ENCODE results near the gene ZP1.
"Not testable (repeated sequence)": the region's sequence is repeated elsewhere in the genome, so short reads cannot be mapped to it uniquely, and the experiment has no call there.

- not testable (repeated sequence) for TF ChIP-seq ZBED1 (IDR thresholded peaks at IDR 0.05; ENCODE audit: borderline replicate concordance); IRF3 (IDR thresholded peaks at IDR 0.05); MXI1 (IDR thresholded peaks at IDR 0.05; ENCODE audit: low read depth, low read length); ZNF592 (IDR thresholded peaks at IDR 0.05); YY1 (IDR thresholded peaks at IDR 0.05; ENCODE audit: low read depth, low read length); MAX (IDR thresholded peaks at IDR 0.05; ENCODE audit: low read depth, low read length); CHD2 (IDR thresholded peaks at IDR 0.05; ENCODE audit: borderline replicate concordance, low read depth, low read length); MEF2B (IDR thresholded peaks at IDR 0.05; ENCODE audit: partially characterized antibody, poor library complexity, severe bottlenecking); EZH2 (IDR thresholded peaks at IDR 0.05; ENCODE audit: borderline replicate concordance, control insufficient read depth, low read depth, low read length); FOXM1 (IDR thresholded peaks at IDR 0.05; ENCODE audit: low read depth, low read length); RAD21 (IDR thresholded peaks at IDR 0.05; ENCODE audit: insufficient read depth, low read depth, low read length)
- TF ChIP-seq, protein P1, sequence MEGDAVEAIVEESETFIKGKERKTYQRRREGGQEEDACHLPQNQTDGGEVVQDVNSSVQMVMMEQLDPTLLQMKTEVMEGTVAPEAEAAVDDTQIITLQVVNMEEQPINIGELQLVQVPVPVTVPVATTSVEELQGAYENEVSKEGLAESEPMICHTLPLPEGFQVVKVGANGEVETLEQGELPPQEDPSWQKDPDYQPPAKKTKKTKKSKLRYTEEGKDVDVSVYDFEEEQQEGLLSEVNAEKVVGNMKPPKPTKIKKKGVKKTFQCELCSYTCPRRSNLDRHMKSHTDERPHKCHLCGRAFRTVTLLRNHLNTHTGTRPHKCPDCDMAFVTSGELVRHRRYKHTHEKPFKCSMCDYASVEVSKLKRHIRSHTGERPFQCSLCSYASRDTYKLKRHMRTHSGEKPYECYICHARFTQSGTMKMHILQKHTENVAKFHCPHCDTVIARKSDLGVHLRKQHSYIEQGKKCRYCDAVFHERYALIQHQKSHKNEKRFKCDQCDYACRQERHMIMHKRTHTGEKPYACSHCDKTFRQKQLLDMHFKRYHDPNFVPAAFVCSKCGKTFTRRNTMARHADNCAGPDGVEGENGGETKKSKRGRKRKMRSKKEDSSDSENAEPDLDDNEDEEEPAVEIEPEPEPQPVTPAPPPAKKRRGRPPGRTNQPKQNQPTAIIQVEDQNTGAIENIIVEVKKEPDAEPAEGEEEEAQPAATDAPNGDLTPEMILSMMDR (IDR thresholded peaks at IDR 0.05 in 2 of 3, conservative IDR thresholded peaks at IDR 0.05 in 1 of 3; ENCODE audit: control insufficient read depth in 2 of 3, extremely low read depth in 1 of 3, insufficient read depth in 1 of 3, low read depth in 3 of 3, low read length in 3 of 3), result not testable (repeated sequence)
These were observed 43.5 kb upstream of the ZP1 start for GRCh38 chr11:60823745-60824306.
